Fibroblast of mammary gland (primary cell): Measurements from ENCODE around the gene PPM1N.

Experiments
- DNase-seq: peaks from one replicate; pipeline ENCODE4 v3.0.0-alpha.2; 2010; ENCODE audit warnings: low read depth
- H3K4me3 ChIP-seq: 2 replicates; pipeline ENCODE4 v1.5.1; 2011; ENCODE audit warnings: low read depth, mild to moderate bottlenecking, low read length, moderate library complexity; ENCODE audit not compliant: control insufficient read depth
- TF ChIP-seq, protein P1 (sequence below): conservative IDR thresholded peaks from 2 replicates; pipeline ENCODE4 v1.5.1; 2011; ENCODE audit warnings: low read depth, low read length, inconsistent platforms; ENCODE audit not compliant: control insufficient read depth, insufficient read depth

Gene PPM1N

DNA sequence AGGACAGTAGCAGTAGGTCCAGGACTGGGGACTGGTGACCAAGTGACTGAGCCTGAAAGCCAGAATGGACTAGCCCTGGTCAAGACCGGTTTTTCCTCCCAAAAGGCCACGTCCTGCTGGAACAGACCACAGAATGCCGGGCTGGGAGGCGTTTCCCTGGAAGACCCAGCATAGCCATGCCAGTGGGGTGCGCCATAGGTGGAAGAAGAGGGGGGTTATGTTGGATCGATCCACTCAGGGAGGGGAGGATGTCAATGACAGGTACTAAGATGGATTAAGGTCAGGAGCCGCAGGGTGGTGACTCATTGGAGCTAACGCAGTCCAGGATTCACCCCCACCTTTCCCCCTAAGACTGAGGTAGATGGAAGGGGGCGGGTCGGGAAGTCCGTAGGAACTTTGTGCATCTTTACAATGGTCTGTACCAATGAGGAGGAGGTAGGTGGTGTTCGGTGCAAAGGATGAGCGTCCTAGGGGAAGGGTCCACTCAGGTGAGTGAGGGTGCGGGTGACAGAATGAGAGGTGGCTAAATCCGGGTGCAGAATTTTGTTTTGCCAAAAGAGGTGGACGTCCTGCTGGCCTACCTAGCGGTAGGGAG, 30.0 kb downstream of the PPM1N start:
- TF ChIP-seq, protein P1, sequence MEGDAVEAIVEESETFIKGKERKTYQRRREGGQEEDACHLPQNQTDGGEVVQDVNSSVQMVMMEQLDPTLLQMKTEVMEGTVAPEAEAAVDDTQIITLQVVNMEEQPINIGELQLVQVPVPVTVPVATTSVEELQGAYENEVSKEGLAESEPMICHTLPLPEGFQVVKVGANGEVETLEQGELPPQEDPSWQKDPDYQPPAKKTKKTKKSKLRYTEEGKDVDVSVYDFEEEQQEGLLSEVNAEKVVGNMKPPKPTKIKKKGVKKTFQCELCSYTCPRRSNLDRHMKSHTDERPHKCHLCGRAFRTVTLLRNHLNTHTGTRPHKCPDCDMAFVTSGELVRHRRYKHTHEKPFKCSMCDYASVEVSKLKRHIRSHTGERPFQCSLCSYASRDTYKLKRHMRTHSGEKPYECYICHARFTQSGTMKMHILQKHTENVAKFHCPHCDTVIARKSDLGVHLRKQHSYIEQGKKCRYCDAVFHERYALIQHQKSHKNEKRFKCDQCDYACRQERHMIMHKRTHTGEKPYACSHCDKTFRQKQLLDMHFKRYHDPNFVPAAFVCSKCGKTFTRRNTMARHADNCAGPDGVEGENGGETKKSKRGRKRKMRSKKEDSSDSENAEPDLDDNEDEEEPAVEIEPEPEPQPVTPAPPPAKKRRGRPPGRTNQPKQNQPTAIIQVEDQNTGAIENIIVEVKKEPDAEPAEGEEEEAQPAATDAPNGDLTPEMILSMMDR, result no peak
- peak; percentile 75 for DNase-seq
- H3K4me3 ChIP-seq, result no peak overlapping the region

DNA sequence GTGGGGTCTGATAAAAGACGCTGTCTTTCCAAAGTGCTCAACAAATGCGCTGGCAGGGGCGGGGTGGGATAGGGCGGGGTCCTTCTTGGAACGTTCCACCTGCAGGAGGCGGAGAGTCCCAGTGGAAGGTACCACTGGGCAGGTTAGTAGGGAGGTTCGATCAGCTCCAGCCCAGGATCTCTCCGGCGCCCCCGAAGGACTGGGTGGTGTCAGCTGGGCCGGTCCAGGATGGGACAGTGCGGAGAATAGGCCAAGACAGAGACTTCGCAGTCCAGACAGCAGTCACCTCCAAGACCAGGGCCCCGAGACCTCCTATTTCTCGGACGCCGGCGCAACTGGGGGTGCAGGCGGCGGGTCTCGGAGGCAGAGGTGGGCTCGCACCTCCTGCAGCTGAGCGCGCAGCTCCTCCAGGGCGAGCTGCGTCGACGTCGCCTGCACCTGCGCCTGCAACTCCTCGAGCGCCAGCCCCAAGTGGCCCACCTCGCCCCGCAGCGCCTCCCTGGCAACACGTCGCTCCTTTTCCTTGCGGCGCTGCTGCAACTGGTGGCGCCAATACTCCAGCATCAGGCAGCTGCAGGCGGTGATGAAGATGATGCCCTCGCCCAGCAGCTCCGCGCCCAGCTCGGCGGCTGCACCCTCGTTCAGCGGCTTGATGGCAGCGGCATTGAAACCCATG, 30.6 kb downstream of the PPM1N start:
- DNase-seq, result peak; percentile 27
- TF ChIP-seq, protein P1, result no peak
- no peak overlapping the region for H3K4me3 ChIP-seq

DNA sequence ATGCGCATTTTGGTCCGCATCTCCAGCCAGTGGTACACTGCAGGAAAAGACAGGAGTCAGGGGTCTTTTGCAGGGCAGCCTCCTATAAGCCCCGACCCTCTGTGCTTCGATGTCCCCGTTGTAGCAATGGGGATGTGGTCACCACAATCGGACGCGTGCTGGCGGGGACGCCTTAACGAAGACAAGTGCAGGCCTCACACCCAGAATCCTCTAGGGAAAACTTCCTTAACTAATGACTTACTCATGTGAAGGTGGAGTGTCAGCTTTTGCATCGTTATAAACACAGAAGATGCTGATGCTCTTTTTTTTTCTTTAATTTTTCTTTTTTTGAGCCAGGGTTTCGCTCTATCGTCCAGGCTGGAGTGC, 31.2 kb downstream of the PPM1N start:
- H3K4me3 ChIP-seq, result no peak overlapping the region
- DNase-seq, result no peak
- TF ChIP-seq, protein P1, result no peak

DNA sequence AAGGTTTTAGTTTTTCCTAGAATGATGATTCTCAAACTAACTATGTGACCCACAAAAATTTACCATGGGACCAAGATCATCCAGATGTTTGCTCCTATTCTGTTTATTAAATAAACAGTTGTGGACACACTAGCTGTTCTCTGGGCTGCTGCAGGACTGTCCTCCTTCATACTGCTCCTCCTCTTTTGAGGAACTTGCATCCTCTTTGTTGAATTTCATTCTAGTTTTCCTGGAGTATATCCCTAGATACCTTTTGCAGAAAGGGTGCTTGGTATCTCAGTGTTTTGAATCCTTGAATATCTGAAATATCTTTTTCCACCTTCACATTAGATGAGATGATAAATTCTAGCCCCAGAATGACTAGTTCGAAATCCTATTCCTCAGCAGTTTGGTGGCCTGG, 33.1 kb downstream of the PPM1N start:
- H3K4me3 ChIP-seq, result no peak overlapping the region
- TF ChIP-seq, protein P1, result no peak
- DNase-seq, result no peak

DNA sequence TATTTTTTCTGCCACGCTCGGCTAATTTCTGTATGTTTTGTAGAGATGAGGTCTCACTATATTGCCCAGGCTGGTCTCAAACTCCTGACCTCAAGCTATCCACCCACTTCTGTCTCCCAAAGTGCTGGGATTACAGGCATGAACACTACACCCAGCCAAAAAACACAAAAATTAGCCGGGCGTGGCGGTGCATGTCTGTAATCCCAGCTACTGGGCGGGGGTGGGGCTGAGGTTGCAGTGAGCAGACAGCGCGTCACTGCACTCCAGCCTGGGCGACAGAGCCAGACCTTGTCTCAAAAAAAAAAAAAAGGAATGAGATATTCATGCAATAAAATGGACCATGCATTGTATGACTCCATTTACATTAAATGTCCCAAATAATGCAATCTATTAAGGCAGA, 41.2 kb downstream of the PPM1N start:
- DNase-seq, result no peak
- H3K4me3 ChIP-seq, result no peak overlapping the region
- TF ChIP-seq, protein P1, result no peak

DNA sequence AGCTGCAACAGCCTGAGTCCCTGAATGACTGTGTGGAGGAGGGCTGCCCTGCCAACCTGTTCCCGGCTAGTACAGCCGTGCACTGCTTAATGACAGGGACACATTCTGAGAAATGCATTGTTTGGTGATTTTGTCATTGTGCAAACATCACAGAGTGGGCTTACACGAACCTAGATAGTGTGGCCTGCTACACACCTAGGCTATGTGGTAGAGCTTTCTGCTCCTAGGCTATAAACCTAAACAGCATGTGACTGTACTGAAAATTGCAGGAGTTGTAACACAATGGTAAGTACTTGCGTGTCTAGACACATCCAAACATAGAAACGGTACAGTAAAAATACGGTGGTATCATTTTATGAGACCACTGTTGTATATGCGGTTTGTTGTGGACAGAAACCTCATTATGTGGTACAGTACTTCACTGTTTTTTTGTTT, 44.0 kb downstream of the PPM1N start:
- no peak for DNase-seq
- TF ChIP-seq, protein P1, result no peak

More for the DNA sequence above, 44.0 kb downstream of the PPM1N start:
- no peak overlapping the region for H3K4me3 ChIP-seq
